Mammary epithelial cell (primary cell): ENCODE results near the gene SLC1A1.

Experiments used
- EZH2 ChIP-seq: IDR thresholded peaks from 2 replicates; pipeline ENCODE4 v1.6.1; 2012; ENCODE audit warnings: low read length, inconsistent platforms, borderline replicate concordance
- TF ChIP-seq, protein P1 (sequence below), 2 donors: IDR thresholded peaks in 1 of 2; conservative IDR thresholded peaks in 1 of 2; 2 replicates each; pipeline ENCODE4 v1.5.1; 2011 to 2012; ENCODE audit warnings: inconsistent platforms in 2 of 2, low read length in 2 of 2, mild to moderate bottlenecking in 2 of 2, control low read depth in 1 of 2, low read depth in 1 of 2; ENCODE audit not compliant: insufficient read depth in 1 of 2; ENCODE audit errors: extremely low read depth in 1 of 2

DNA sequence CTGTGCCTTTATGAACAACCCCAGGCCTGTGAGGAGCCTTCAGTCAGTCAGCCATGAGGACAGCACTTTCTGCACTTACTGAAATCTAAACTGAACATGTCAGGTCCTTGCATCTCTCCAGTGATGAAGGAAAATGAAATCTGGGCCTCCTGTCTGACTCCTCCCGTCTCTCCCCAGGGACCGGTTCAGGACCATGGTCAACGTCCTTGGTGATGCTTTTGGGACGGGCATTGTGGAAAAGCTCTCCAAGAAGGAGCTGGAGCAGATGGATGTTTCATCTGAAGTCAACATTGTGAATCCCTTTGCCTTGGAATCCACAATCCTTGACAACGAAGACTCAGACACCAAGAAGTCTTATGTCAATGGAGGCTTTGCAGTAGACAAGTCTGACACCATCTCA, 94.9 kb downstream of the SLC1A1 start:
- TF ChIP-seq, protein P1, sequence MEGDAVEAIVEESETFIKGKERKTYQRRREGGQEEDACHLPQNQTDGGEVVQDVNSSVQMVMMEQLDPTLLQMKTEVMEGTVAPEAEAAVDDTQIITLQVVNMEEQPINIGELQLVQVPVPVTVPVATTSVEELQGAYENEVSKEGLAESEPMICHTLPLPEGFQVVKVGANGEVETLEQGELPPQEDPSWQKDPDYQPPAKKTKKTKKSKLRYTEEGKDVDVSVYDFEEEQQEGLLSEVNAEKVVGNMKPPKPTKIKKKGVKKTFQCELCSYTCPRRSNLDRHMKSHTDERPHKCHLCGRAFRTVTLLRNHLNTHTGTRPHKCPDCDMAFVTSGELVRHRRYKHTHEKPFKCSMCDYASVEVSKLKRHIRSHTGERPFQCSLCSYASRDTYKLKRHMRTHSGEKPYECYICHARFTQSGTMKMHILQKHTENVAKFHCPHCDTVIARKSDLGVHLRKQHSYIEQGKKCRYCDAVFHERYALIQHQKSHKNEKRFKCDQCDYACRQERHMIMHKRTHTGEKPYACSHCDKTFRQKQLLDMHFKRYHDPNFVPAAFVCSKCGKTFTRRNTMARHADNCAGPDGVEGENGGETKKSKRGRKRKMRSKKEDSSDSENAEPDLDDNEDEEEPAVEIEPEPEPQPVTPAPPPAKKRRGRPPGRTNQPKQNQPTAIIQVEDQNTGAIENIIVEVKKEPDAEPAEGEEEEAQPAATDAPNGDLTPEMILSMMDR (conservative IDR thresholded peaks at IDR 0.05 in 1 of 2, IDR thresholded peaks at IDR 0.05 in 1 of 2; ENCODE audit: extremely low read depth in 1 of 2, insufficient read depth in 1 of 2, low read depth in 1 of 2, low read length in 2 of 2), result no peak
- no peak for TF ChIP-seq EZH2
